ENCODE data around the gene MTUS2.

The MTUS2 gene

GRCh38 chr13:29103065-29103800 lies 283.1 kb downstream of the MTUS2 start:
- no peak for DNase-seq

GRCh38 chr13:29104461-29104860 lies 284.3 kb downstream of the MTUS2 start:
- no peak for DNase-seq

GRCh38 chr13:29105779-29106178 lies 285.6 kb downstream of the MTUS2 start:
- no peak for DNase-seq

GRCh38 chr13:29106651-29107050 lies 286.5 kb downstream of the MTUS2 start:
- no peak for DNase-seq

- DNase-seq = no peak
These were observed 288.1 kb downstream of the MTUS2 start for GRCh38 chr13:29108068-29108786.

- no peak for DNase-seq
These were observed 289.8 kb downstream of the MTUS2 start for GRCh38 chr13:29109987-29110386.

- no peak for DNase-seq
These were observed 291.3 kb downstream of the MTUS2 start for GRCh38 chr13:29111446-29111845.

- DNase-seq = no peak
These were observed 295.7 kb downstream of the MTUS2 start for GRCh38 chr13:29115842-29116241.

GRCh38 chr13:29117663-29118062 lies 297.5 kb downstream of the MTUS2 start:
- no peak for DNase-seq

GRCh38 chr13:29118471-29118870 lies 298.3 kb downstream of the MTUS2 start:
- no peak for DNase-seq

GRCh38 chr13:29125191-29125933 lies 305.2 kb downstream of the MTUS2 start:
- DNase-seq = no peak

- no peak for DNase-seq
These were observed 305.8 kb downstream of the MTUS2 start for GRCh38 chr13:29125934-29126424.

- no peak for DNase-seq
These were observed 309.5 kb downstream of the MTUS2 start for GRCh38 chr13:29129616-29130015.

GRCh38 chr13:29131159-29131558 lies 311.0 kb downstream of the MTUS2 start:
- DNase-seq = no peak

- no peak for DNase-seq
These were observed 311.9 kb downstream of the MTUS2 start for GRCh38 chr13:29131881-29132668.

GRCh38 chr13:29136341-29136740 lies 316.2 kb downstream of the MTUS2 start:
- DNase-seq = no peak

GRCh38 chr13:29137016-29137415 lies 316.9 kb downstream of the MTUS2 start:
- no peak for DNase-seq

GRCh38 chr13:29137995-29138394 lies 317.9 kb downstream of the MTUS2 start:
- no peak for DNase-seq

- DNase-seq = peak in 1 of 56 donors; percentile 5
These were observed 320.1 kb downstream of the MTUS2 start for GRCh38 chr13:29140277-29140676.

- no peak for DNase-seq
These were observed 323.7 kb downstream of the MTUS2 start for GRCh38 chr13:29143847-29144246.

- no peak for DNase-seq
These were observed 334.3 kb downstream of the MTUS2 start for GRCh38 chr13:29154390-29154789.

Data from nucleus accumbens (tissue), 56 donors.